GM19397 (cell line): ENCODE measurements around the gene MARCHF4.
"Not testable (repeated sequence)": the region's sequence is repeated elsewhere in the genome, so short reads cannot be mapped to it uniquely, and the experiment has no call there.

Experiments used
- ATAC-seq: cut with Tn5 transposase; IDR thresholded peaks from one replicate; pipeline ENCODE4 v1.9.1; 2021; ENCODE audit warnings: mild to moderate bottlenecking, moderate library complexity; ENCODE audit not compliant: unreplicated experiment

The MARCHF4 gene

GRCh38 chr2:216392945-216393840 is 20.9 kb upstream of the MARCHF4 start:
- ATAC-seq: no peak

- no peak for ATAC-seq
Observed at GRCh38 chr2:216392018-216392562, 19.8 kb upstream of the MARCHF4 start.

GRCh38 chr2:216391401-216391800 is 19.1 kb upstream of the MARCHF4 start:
- no peak for ATAC-seq

GRCh38 chr2:216389570-216389969 is 17.3 kb upstream of the MARCHF4 start:
- ATAC-seq: no peak

GRCh38 chr2:216388046-216388884 is 16.0 kb upstream of the MARCHF4 start:
- no peak for ATAC-seq

- ATAC-seq: no peak
Observed at GRCh38 chr2:216387262-216387661, 15.0 kb upstream of the MARCHF4 start.

- no peak for ATAC-seq
Observed at GRCh38 chr2:216385478-216385877, 13.2 kb upstream of the MARCHF4 start.

GRCh38 chr2:216384409-216384808 is 12.1 kb upstream of the MARCHF4 start:
- ATAC-seq: not testable (repeated sequence)

GRCh38 chr2:216379977-216380376 is 7.7 kb upstream of the MARCHF4 start:
- ATAC-seq: no peak

- no peak for ATAC-seq
Observed at GRCh38 chr2:216375286-216375685, 3.0 kb upstream of the MARCHF4 start.

GRCh38 chr2:216373896-216374295 is 1.6 kb upstream of the MARCHF4 start:
- no peak for ATAC-seq

- no peak for ATAC-seq
Observed at GRCh38 chr2:216372761-216373291, 543 bp upstream of the MARCHF4 start.

GRCh38 chr2:216370961-216371712 is 1.1 kb downstream of the MARCHF4 start:
- ATAC-seq: no peak

GRCh38 chr2:216369821-216370220 is 2.5 kb downstream of the MARCHF4 start:
- ATAC-seq: no peak

GRCh38 chr2:216366777-216367471 is 5.4 kb downstream of the MARCHF4 start:
- ATAC-seq: no peak

- ATAC-seq: no peak
Observed at GRCh38 chr2:216365518-216365917, 6.8 kb downstream of the MARCHF4 start.

GRCh38 chr2:216363221-216363620 is 9.1 kb downstream of the MARCHF4 start:
- no peak for ATAC-seq

GRCh38 chr2:216362730-216363129 is 9.6 kb downstream of the MARCHF4 start:
- no peak for ATAC-seq

- no peak for ATAC-seq
Observed at GRCh38 chr2:216355711-216356110, 16.6 kb downstream of the MARCHF4 start.

- ATAC-seq: no peak
Observed at GRCh38 chr2:216354306-216354705, 18.0 kb downstream of the MARCHF4 start.
